Kidney (tissue), 14 donors: ENCODE measurements around the gene ARL4C. TPM values are rescaled to one million over a fixed set of nuclear protein-coding genes. Genes with fewer than 3 reads are reported as not detected.

Experiments
- DNase-seq, 5 donors: peaks; one replicate each; pipeline ENCODE4 v3.0.0-alpha.2; 2013 to 2020
- FAIRE-seq: peaks from 2 replicates; lab custom pipeline; 2012; peaks lifted over from hg19 to GRCh38; lab: Jason Lieb, UNC
- H3K27ac ChIP-seq, 2 donors: one replicate each; pipeline ENCODE4 v1.7.0; 2013; ENCODE audit warnings: low read depth in 2 of 2, low read length in 2 of 2, inconsistent platforms in 1 of 2
- H3K27me3 ChIP-seq: one replicate; pipeline ENCODE4 v1.7.1; 2013; ENCODE audit warnings: low read length, inconsistent platforms; ENCODE audit not compliant: control insufficient read depth, insufficient read depth
- H3K36me3 ChIP-seq, 3 donors: one replicate each; pipeline versions ENCODE4 v1.7.0 to v1.7.1; 2013; ENCODE audit warnings: low read length in 3 of 3, control low read depth in 1 of 3, inconsistent platforms in 1 of 3; ENCODE audit not compliant: insufficient read depth in 3 of 3, control insufficient read depth in 2 of 3
- H3K4me1 ChIP-seq, 3 donors: one replicate each; pipeline versions ENCODE4 v1.7.0 to v1.7.1; 2013; ENCODE audit warnings: low read length in 3 of 3, inconsistent platforms in 1 of 3, low read depth in 1 of 3; ENCODE audit not compliant: control insufficient read depth in 2 of 3, insufficient read depth in 2 of 3
- H3K4me3 ChIP-seq, 3 donors: one replicate each; pipeline versions ENCODE4 v1.7.0 to v1.8.1; 2013; ENCODE audit warnings: low read length in 3 of 3, control low read depth in 1 of 3, inconsistent platforms in 1 of 3
- H3K9ac ChIP-seq, 3 donors: one replicate each; pipeline versions ENCODE4 v1.7.0 to v1.7.1; 2013; ENCODE audit warnings: low read length in 3 of 3, control low read depth in 1 of 3, inconsistent platforms in 1 of 3
- H3K9me3 ChIP-seq, 3 donors: one replicate each; pipeline versions ENCODE4 v1.7.0 to v1.7.1; 2013; ENCODE audit warnings: low read length in 3 of 3, control low read depth in 1 of 3, inconsistent platforms in 1 of 3; ENCODE audit not compliant: control insufficient read depth in 2 of 3, insufficient read depth in 1 of 3
- intact Hi-C: fragments of 100-400 bp; cut with DNase I; formaldehyde crosslinking; loops from one replicate; pipeline ENCODE4 v1.11.1; 2022
- polyA plus RNA-seq: library from polyadenylated mRNA; stranded (reverse); fragments of 350-450 nt; fragmentation: Illumina TruSeq; extraction: RNeasy Lipid Tissue Mini Kit (QIAGEN cat#74804); gene quantifications from one replicate; pipeline ENCODE4 v1.2.3, GENCODE V29; 2014; ENCODE audit warnings: low read depth, low replicate concordance; ENCODE audit not compliant: insufficient read depth
- total RNA-seq: library from RNA; stranded (reverse); fragmentation: NEBNext Ultra II Directional; extraction: Animal tissue kit (Norgen Biotek cat#: 25700); gene quantifications from one replicate; pipeline ENCODE4 v1.2.1, GENCODE V29; 2021
- TF ChIP-seq, protein P1 (sequence below): IDR thresholded peaks from 3 replicates; pipeline ENCODE4 v1.5.1; 2012; ENCODE audit warnings: mild to moderate bottlenecking, moderate library complexity, borderline replicate concordance; ENCODE audit not compliant: insufficient read depth; ENCODE audit errors: extremely low read depth
- donor health status: control.
- donor health status: control.
- donor health status: control.
- donor health status: control.
- donor health status: control.
- donor health status: DM: yes; HTN: yes; CAD: no.
- donor health status: Normal renal cell carcinoma (clear cell type).

The ARL4C gene
- total and polyA plus RNA-seq, 2 donors from 2014 or later: 2.7 to 62.0 TPM

DNA sequence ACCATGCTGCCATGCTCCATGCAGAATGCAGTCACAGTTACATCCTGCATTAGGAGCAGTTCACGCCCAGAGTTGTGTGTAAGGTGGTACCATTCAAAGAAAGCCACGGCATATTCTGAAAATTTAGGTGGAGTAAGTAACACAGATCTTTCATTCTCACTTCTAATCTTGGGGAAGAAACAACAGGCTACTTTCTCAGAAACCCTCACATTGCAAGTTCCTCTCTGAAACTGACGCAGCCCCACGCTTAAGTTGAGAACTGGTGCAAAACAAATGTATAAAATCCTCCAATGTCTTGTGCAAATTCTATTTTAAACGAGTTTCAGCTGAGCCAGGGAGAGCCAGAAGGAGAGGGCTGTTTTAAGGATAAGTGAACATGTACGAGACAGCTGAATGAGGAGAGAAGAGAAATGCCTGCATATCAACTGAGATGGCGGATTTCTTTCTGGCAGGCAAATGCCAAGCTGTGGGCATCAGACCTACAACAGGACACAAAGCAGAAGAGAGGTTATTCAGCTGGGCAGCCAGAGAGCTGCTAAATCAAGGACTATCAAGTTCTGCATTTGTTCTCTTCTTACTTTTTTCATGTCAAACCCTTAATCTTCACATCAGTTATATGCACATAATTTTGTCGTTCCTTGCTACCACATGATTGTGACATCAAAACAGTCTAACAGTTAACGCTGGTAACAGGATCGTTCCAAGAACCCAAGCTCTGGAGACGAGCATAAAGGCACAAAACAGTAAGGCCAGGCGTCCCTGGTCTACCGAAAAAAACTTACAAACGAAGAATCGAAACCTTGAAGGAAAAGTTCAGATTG lies 6.4 kb downstream of the ARL4C start:
- H3K9ac ChIP-seq: no peak overlapping the region
- no peaks in the 10 kb centered on the region for H3K36me3 ChIP-seq
- intact Hi-C loops: no loop called here
- H3K27me3 ChIP-seq: no peaks in the 10 kb centered on the region
- DNase-seq (no peak), FAIRE-seq (no peak)
- peaks cover 0 to 5% (median 0%) of the 10 kb centered on the region in 3 donors for H3K4me1 ChIP-seq
- H3K9me3 ChIP-seq: no peaks in the 10 kb centered on the region
- TF ChIP-seq, protein P1, sequence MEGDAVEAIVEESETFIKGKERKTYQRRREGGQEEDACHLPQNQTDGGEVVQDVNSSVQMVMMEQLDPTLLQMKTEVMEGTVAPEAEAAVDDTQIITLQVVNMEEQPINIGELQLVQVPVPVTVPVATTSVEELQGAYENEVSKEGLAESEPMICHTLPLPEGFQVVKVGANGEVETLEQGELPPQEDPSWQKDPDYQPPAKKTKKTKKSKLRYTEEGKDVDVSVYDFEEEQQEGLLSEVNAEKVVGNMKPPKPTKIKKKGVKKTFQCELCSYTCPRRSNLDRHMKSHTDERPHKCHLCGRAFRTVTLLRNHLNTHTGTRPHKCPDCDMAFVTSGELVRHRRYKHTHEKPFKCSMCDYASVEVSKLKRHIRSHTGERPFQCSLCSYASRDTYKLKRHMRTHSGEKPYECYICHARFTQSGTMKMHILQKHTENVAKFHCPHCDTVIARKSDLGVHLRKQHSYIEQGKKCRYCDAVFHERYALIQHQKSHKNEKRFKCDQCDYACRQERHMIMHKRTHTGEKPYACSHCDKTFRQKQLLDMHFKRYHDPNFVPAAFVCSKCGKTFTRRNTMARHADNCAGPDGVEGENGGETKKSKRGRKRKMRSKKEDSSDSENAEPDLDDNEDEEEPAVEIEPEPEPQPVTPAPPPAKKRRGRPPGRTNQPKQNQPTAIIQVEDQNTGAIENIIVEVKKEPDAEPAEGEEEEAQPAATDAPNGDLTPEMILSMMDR: no peak
- H3K27ac ChIP-seq: no peak overlapping the region
- no peak overlapping the region for H3K4me3 ChIP-seq

DNA sequence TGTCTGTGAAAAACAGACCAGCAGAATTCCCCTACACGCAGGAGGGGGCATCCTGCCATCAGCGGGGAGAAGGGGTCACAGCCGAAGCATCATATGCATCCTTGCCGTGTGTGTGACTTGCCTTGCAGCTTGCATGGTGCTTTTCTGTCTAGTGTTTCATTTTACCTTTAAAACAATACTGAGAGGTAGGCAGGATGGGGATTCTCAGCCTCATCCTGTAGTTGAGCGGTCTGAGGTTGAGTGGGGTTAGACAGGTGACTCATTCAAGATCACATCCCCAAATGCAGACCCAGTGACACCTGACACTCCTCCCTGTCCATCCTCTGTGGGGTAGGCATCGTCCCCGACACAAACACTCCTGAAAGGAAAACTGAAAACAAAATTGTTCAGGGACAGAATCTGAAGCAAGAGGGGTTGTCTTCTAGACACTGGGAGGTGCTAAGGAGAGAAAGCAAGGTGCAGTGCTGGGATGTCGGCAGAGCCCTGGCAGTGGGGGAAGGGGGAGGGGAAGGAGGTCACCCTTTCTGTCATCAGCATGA lies 7.9 kb downstream of the ARL4C start:
- Histone ChIP-seq H3K4me3 (no peak overlapping the region), H3K9me3 (no peaks in the 10 kb centered on the region), H3K27me3 (no peaks in the 10 kb centered on the region), H3K36me3 (no peaks in the 10 kb centered on the region), H3K27ac (no peak overlapping the region), H3K4me1 (peaks cover 0 to 2% (median 0%) of the 10 kb centered on the region in 3 donors), H3K9ac (no peak overlapping the region)
- TF ChIP-seq, protein P1: no peak
- FAIRE-seq (no peak), DNase-seq (no peak)
- intact Hi-C loops: no loop called here

DNA sequence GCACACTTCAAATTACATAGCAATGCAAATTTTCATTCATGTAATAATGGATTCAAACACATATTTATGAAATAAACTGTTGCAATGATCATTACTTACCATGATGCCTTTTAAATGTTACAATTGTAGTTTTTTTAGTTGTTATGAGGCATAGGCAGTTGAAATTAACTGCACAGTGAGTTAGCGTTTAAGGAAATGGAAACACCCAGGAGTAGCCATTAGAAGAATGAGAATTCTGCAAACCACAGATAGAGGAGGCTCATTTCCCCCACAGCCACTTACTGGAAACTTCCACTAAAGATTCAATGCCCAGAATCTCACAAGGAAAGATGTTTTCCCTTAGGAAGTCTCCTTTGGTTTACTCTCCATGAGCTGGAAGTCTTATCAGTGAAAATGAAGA lies 8.4 kb downstream of the ARL4C start:
- Histone ChIP-seq H3K27ac (no peak overlapping the region), H3K9ac (no peak overlapping the region), H3K36me3 (no peaks in the 10 kb centered on the region), H3K4me1 (peaks cover 0 to 2% (median 0%) of the 10 kb centered on the region in 3 donors), H3K27me3 (no peaks in the 10 kb centered on the region), H3K9me3 (no peaks in the 10 kb centered on the region), H3K4me3 (no peak overlapping the region)
- DNase-seq (no peak), FAIRE-seq (no peak)
- TF ChIP-seq, protein P1: no peak
- intact Hi-C loops: no loop called here
